ENCODE results near the gene EDARADD.

- no peak for TF ChIP-seq CTCF (IDR thresholded peaks at IDR 0.05)
- TF ChIP-seq POLR2A (IDR thresholded peaks at IDR 0.05), result no peak
Observed at GRCh38 chr1:236391008-236391407, 3.1 kb upstream of the EDARADD start.

Measured in thyroid gland (tissue), 4 donors.